ENCODE data around the gene NBEAL1.

NBEAL1 gene

DNA sequence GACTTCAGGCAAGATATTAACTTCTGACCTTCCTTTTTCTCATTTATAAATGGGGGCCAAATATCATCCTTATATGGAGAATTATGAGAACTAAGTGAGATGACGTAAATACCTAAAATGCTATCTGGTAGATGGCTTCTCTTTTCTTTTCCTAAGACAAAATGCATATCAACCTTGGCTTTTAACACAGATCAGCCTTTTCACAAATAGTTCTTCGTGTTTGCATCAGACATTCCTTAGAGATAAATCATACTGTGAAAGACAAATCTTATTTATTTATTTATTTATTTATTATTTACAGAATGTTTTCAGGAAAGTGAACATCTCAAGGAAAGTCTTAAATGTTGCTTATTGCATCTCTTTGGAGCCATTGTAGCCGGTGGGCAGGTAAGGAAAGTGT, 62.8 kb downstream of the NBEAL1 start:
- TF ChIP-seq POLR2AphosphoS5 (IDR thresholded peaks at IDR 0.05; ENCODE audit: low read depth, low read length) = no peak
- TF ChIP-seq TAF1 (IDR thresholded peaks at IDR 0.05; ENCODE audit: borderline replicate concordance, insufficient read depth, low read length) = no peak
- no peak for TF ChIP-seq FOXP2 (optimal IDR thresholded peaks at IDR 0.05; ENCODE audit: borderline replicate concordance, extremely low read depth, extremely low read length, insufficient read depth)
- no peak for TF ChIP-seq SIN3A (IDR thresholded peaks at IDR 0.05; ENCODE audit: borderline replicate concordance, insufficient read depth, low read length)
- TF ChIP-seq, protein P1, sequence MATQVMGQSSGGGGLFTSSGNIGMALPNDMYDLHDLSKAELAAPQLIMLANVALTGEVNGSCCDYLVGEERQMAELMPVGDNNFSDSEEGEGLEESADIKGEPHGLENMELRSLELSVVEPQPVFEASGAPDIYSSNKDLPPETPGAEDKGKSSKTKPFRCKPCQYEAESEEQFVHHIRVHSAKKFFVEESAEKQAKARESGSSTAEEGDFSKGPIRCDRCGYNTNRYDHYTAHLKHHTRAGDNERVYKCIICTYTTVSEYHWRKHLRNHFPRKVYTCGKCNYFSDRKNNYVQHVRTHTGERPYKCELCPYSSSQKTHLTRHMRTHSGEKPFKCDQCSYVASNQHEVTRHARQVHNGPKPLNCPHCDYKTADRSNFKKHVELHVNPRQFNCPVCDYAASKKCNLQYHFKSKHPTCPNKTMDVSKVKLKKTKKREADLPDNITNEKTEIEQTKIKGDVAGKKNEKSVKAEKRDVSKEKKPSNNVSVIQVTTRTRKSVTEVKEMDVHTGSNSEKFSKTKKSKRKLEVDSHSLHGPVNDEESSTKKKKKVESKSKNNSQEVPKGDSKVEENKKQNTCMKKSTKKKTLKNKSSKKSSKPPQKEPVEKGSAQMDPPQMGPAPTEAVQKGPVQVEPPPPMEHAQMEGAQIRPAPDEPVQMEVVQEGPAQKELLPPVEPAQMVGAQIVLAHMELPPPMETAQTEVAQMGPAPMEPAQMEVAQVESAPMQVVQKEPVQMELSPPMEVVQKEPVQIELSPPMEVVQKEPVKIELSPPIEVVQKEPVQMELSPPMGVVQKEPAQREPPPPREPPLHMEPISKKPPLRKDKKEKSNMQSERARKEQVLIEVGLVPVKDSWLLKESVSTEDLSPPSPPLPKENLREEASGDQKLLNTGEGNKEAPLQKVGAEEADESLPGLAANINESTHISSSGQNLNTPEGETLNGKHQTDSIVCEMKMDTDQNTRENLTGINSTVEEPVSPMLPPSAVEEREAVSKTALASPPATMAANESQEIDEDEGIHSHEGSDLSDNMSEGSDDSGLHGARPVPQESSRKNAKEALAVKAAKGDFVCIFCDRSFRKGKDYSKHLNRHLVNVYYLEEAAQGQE (IDR thresholded peaks at IDR 0.05; ENCODE audit: insufficient read depth in 1 of 2, low read depth in 2 of 2, low read length in 2 of 2) = no peak

DNA sequence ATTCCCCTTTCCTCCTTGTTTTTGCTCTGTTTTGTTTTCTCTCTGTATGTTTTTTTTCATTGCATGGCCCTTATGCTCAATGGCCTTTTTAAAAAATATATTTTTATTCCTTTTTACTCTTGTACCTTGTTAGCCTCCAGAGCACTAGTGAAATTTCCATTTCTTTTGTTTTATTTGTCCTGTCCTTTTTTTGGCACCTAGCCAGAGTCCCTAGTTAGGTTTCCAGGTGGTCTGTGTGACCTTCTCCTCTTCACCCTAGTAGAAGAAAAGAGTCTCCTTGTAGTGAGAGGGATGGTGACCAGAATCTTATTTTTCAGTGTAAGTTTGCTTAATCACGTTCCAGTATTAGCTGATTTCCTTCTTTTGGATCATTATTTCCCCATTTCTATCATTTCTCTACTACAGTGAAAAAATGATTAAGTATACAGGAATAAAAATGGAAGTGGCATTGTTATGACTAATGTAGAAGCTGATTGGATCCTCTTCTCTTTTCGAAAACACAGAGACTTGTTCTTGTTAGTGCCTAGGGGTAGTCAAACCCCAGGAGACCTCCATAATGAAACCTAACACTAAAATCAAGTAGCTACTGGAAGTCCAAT, 65.9 kb downstream of the NBEAL1 start:
- TF ChIP-seq POLR2AphosphoS5 (IDR thresholded peaks at IDR 0.05; ENCODE audit: low read depth, low read length) (no peak), TAF1 (IDR thresholded peaks at IDR 0.05; ENCODE audit: borderline replicate concordance, insufficient read depth, low read length) (no peak), FOXP2 (optimal IDR thresholded peaks at IDR 0.05; ENCODE audit: borderline replicate concordance, extremely low read depth, extremely low read length, insufficient read depth) (no peak), SIN3A (IDR thresholded peaks at IDR 0.05; ENCODE audit: borderline replicate concordance, insufficient read depth, low read length) (no peak)
- TF ChIP-seq, protein P1 (IDR thresholded peaks at IDR 0.05; ENCODE audit: insufficient read depth in 1 of 2, low read depth in 2 of 2, low read length in 2 of 2) = no peak

DNA sequence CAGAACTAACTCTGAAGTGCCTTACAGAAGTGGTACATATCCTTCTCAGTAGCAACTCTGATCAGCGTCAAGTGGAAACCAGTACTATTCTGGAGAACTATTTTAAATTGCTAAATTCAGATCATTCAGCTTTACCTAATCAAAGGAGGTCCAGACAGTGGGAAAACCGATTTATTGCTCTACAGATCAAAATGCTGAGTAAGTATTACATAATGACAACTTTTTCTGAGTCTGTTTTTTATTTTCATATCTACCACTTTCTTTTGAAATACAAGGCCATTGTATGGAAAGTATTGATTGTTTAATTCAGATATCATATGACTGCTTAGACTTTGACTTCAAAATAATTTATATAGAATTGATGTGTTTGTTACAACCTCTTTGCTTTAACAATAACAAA, 68.7 kb downstream of the NBEAL1 start:
- TF ChIP-seq POLR2AphosphoS5 (IDR thresholded peaks at IDR 0.05; ENCODE audit: low read depth, low read length) (no peak), SIN3A (IDR thresholded peaks at IDR 0.05; ENCODE audit: borderline replicate concordance, insufficient read depth, low read length) (no peak), FOXP2 (optimal IDR thresholded peaks at IDR 0.05; ENCODE audit: borderline replicate concordance, extremely low read depth, extremely low read length, insufficient read depth) (no peak), TAF1 (IDR thresholded peaks at IDR 0.05; ENCODE audit: borderline replicate concordance, insufficient read depth, low read length) (no peak)
- TF ChIP-seq, protein P1 (IDR thresholded peaks at IDR 0.05; ENCODE audit: insufficient read depth in 1 of 2, low read depth in 2 of 2, low read length in 2 of 2) = no peak

DNA sequence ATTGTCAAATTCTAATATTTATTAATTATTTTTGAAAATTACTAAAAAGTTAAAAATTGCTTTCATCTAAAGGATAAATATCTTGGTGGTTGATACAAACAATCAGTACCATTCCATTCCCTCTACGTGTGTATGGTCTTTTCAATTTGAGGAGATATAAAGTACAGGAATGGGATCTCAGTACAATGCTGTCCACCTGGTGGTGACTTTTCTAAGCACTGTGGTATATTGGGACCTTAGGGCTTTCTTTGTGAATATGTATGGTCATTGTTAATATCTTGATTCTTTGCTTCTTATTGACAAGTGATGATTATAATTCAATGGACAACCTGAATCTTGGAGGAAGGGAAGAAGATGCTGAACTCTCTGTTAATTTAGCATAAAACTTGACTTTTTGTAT, 83.1 kb downstream of the NBEAL1 start:
- no peak for TF ChIP-seq POLR2AphosphoS5 (IDR thresholded peaks at IDR 0.05; ENCODE audit: low read depth, low read length)
- TF ChIP-seq SIN3A (IDR thresholded peaks at IDR 0.05; ENCODE audit: borderline replicate concordance, insufficient read depth, low read length) = no peak
- TF ChIP-seq FOXP2 (optimal IDR thresholded peaks at IDR 0.05; ENCODE audit: borderline replicate concordance, extremely low read depth, extremely low read length, insufficient read depth) = no peak
- no peak for TF ChIP-seq TAF1 (IDR thresholded peaks at IDR 0.05; ENCODE audit: borderline replicate concordance, insufficient read depth, low read length)
- TF ChIP-seq, protein P1 (IDR thresholded peaks at IDR 0.05; ENCODE audit: insufficient read depth in 1 of 2, low read depth in 2 of 2, low read length in 2 of 2) = no peak
